Measurements from ENCODE around the gene CEP95.

CEP95 gene

GRCh38 chr17:64472564-64472963 lies 34.2 kb upstream of the CEP95 start:
- Histone ChIP-seq H3K36me3 (ENCODE audit: insufficient read depth, low read length) (0 out of 2 replicates have a peak, but pooled peaks cover 4% of the 10 kb centered on the region), H3K9me2 (replicated peaks; ENCODE audit: low read depth, low read length) (no peaks in the 10 kb centered on the region), H3K4me3 (ENCODE audit: low read length, poor library complexity, severe bottlenecking) (no peak overlapping the region), H4K20me1 (ENCODE audit: insufficient read depth, low read length, poor library complexity, severe bottlenecking) (no peaks in the 10 kb centered on the region), H3K27me3 (ENCODE audit: insufficient read depth, low read length, poor library complexity, severe bottlenecking) (no peaks in the 10 kb centered on the region), H3K9me3 (ENCODE audit: insufficient read depth, low read depth, low read length) (no peaks in the 10 kb centered on the region), H3K9ac (ENCODE audit: low read depth, low read length, poor library complexity, severe bottlenecking) (no peak overlapping the region), H3F3A (ENCODE audit: low read depth) (no peaks in the 10 kb centered on the region), H3K79me2 (ENCODE audit: insufficient read depth, low read length) (no peaks in the 10 kb centered on the region), H2AFZ (ENCODE audit: low read length) (no peak overlapping the region), H3K4me1 (ENCODE audit: insufficient read depth, low read length, poor library complexity, severe bottlenecking) (no peaks in the 10 kb centered on the region), H3K4me2 (ENCODE audit: low read depth, low read length, poor library complexity, severe bottlenecking) (no peak overlapping the region)
- no peak for TF ChIP-seq CTCF (conservative IDR thresholded peaks at IDR 0.05; ENCODE audit: low read length)
- TF ChIP-seq EZH2phosphoT487 (IDR thresholded peaks at IDR 0.05; ENCODE audit: borderline replicate concordance) = no peak

- Histone ChIP-seq H3K79me2 (ENCODE audit: insufficient read depth, low read length) (no peaks in the 10 kb centered on the region), H3F3A (ENCODE audit: low read depth) (no peaks in the 10 kb centered on the region), H3K9ac (ENCODE audit: low read depth, low read length, poor library complexity, severe bottlenecking) (no peak overlapping the region), H3K4me2 (ENCODE audit: low read depth, low read length, poor library complexity, severe bottlenecking) (no peak overlapping the region), H3K36me3 (ENCODE audit: insufficient read depth, low read length) (0 out of 2 replicates have a peak, but pooled peaks cover 6% of the 10 kb centered on the region), H3K4me3 (ENCODE audit: low read length, poor library complexity, severe bottlenecking) (no peak overlapping the region), H3K4me1 (ENCODE audit: insufficient read depth, low read length, poor library complexity, severe bottlenecking) (no peaks in the 10 kb centered on the region), H4K20me1 (ENCODE audit: insufficient read depth, low read length, poor library complexity, severe bottlenecking) (no peaks in the 10 kb centered on the region), H3K27me3 (ENCODE audit: insufficient read depth, low read length, poor library complexity, severe bottlenecking) (no peaks in the 10 kb centered on the region), H2AFZ (ENCODE audit: low read length) (no peak overlapping the region), H3K9me3 (ENCODE audit: insufficient read depth, low read depth, low read length) (no peaks in the 10 kb centered on the region), H3K9me2 (replicated peaks; ENCODE audit: low read depth, low read length) (no peaks in the 10 kb centered on the region)
- TF ChIP-seq EZH2phosphoT487 (IDR thresholded peaks at IDR 0.05; ENCODE audit: borderline replicate concordance) = no peak
- no peak for TF ChIP-seq CTCF (conservative IDR thresholded peaks at IDR 0.05; ENCODE audit: low read length)
Observed at GRCh38 chr17:64477849-64478248, 28.9 kb upstream of the CEP95 start.

GRCh38 chr17:64480951-64481350 lies 25.8 kb upstream of the CEP95 start:
- no peak overlapping the region for H2AFZ ChIP-seq (ENCODE audit: low read length)
- H3K4me3 ChIP-seq (ENCODE audit: low read length, poor library complexity, severe bottlenecking) = no peak overlapping the region
- no peak overlapping the region for H3K9ac ChIP-seq (ENCODE audit: low read depth, low read length, poor library complexity, severe bottlenecking)
- H3K4me1 ChIP-seq (ENCODE audit: insufficient read depth, low read length, poor library complexity, severe bottlenecking) = peaks cover 8% of the 10 kb centered on the region
- 0 out of 2 replicates have a peak, but pooled peaks cover 6% of the 10 kb centered on the region for H3K36me3 ChIP-seq (ENCODE audit: insufficient read depth, low read length)
- no peak overlapping the region for H3K4me2 ChIP-seq (ENCODE audit: low read depth, low read length, poor library complexity, severe bottlenecking)
- H3K9me3 ChIP-seq (ENCODE audit: insufficient read depth, low read depth, low read length) = no peaks in the 10 kb centered on the region
- H4K20me1 ChIP-seq (ENCODE audit: insufficient read depth, low read length, poor library complexity, severe bottlenecking) = no peaks in the 10 kb centered on the region
- no peaks in the 10 kb centered on the region for H3K79me2 ChIP-seq (ENCODE audit: insufficient read depth, low read length)
- no peak for TF ChIP-seq CTCF (conservative IDR thresholded peaks at IDR 0.05; ENCODE audit: low read length)
- TF ChIP-seq EZH2phosphoT487 (IDR thresholded peaks at IDR 0.05; ENCODE audit: borderline replicate concordance) = no peak
- H3K27me3 ChIP-seq (ENCODE audit: insufficient read depth, low read length, poor library complexity, severe bottlenecking) = no peaks in the 10 kb centered on the region
- H3K9me2 ChIP-seq (replicated peaks; ENCODE audit: low read depth, low read length) = no peaks in the 10 kb centered on the region
- H3F3A ChIP-seq (ENCODE audit: low read depth) = no peaks in the 10 kb centered on the region

Data from Loucy (cell line).